ENCODE results near the gene SPDYE4.

DNA sequence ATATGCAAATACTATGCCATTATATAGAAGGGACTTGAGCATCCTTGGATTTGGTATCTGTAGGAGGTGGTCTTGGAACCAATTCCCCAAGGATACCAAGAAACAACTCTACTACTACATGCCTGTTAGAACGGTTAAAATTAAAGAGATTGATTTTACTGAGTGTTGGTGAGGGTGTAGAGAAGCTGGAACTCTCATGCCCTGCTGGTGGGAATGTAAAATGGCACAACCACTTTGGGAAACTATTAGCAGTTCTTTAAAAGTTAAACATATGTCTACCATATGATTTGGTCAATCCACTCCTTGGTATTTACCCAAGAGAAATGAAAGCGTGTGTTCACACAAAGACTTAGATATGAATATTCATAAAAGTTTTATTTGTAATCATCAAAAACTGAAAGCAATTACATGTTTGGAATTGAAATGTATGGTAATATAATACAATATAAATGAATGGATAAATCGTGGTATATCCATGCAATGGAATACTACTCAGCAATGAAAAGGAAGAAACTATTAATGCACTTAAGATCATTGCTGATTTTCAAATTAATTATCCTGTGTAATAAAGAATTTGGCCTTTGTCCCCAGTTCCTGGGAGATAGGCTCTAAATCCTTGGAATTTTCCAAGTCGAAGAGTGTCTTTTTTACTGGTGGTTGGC is 33.0 kb upstream of the SPDYE4 start:
- TF ChIP-seq, protein P1, sequence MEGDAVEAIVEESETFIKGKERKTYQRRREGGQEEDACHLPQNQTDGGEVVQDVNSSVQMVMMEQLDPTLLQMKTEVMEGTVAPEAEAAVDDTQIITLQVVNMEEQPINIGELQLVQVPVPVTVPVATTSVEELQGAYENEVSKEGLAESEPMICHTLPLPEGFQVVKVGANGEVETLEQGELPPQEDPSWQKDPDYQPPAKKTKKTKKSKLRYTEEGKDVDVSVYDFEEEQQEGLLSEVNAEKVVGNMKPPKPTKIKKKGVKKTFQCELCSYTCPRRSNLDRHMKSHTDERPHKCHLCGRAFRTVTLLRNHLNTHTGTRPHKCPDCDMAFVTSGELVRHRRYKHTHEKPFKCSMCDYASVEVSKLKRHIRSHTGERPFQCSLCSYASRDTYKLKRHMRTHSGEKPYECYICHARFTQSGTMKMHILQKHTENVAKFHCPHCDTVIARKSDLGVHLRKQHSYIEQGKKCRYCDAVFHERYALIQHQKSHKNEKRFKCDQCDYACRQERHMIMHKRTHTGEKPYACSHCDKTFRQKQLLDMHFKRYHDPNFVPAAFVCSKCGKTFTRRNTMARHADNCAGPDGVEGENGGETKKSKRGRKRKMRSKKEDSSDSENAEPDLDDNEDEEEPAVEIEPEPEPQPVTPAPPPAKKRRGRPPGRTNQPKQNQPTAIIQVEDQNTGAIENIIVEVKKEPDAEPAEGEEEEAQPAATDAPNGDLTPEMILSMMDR (IDR thresholded peaks at IDR 0.05; ENCODE audit: low read depth, low read length) = no peak
- no peak for TF ChIP-seq EZH2phosphoT487 (IDR thresholded peaks at IDR 0.05; ENCODE audit: low read depth)
